IPS-20b (cell line): ENCODE results near the gene TMEM17.

ENCODE experiments used
- H3K27ac ChIP-seq: one replicate; pipeline ENCODE4 v1.5.1; 2013; ENCODE audit warnings: low read length
- H3K27me3 ChIP-seq: 2 replicates; pipeline ENCODE4 v1.6.1; 2013; ENCODE audit warnings: mild to moderate bottlenecking, low read length, inconsistent platforms; ENCODE audit not compliant: insufficient read depth
- H3K36me3 ChIP-seq: 2 replicates; pipeline ENCODE4 v1.6.1; 2013; ENCODE audit warnings: low read depth, mild to moderate bottlenecking, inconsistent platforms, low read length, moderate library complexity; ENCODE audit not compliant: insufficient read depth
- H3K4me1 ChIP-seq: 2 replicates; pipeline ENCODE4 v1.6.1; 2013; ENCODE audit warnings: mild to moderate bottlenecking, control low read depth, inconsistent platforms, low read length, moderate library complexity; ENCODE audit not compliant: insufficient read depth
- H3K4me3 ChIP-seq: 2 replicates; pipeline ENCODE4 v1.5.1; 2013; ENCODE audit warnings: mild to moderate bottlenecking, low read length, inconsistent platforms
- H3K9ac ChIP-seq: 2 replicates; pipeline ENCODE4 v1.6.1; 2013; ENCODE audit warnings: low read depth, mild to moderate bottlenecking, inconsistent platforms, low read length, moderate library complexity
- H3K9me3 ChIP-seq: 2 replicates; pipeline ENCODE4 v1.6.1; 2013; ENCODE audit warnings: mild to moderate bottlenecking, low read depth, low read length, inconsistent platforms; ENCODE audit not compliant: insufficient read depth

Gene TMEM17

GRCh38 chr2:62461017-62461553, 44.9 kb downstream of the TMEM17 start:
- Histone ChIP-seq H3K9me3 (no peaks in the 10 kb centered on the region), H3K9ac (no peak overlapping the region), H3K27ac (no peak overlapping the region), H3K27me3 (peaks cover 24% of the 10 kb centered on the region), H3K4me3 (no peak overlapping the region), H3K36me3 (no peaks in the 10 kb centered on the region), H3K4me1 (peaks cover 22% of the 10 kb centered on the region)

DNA sequence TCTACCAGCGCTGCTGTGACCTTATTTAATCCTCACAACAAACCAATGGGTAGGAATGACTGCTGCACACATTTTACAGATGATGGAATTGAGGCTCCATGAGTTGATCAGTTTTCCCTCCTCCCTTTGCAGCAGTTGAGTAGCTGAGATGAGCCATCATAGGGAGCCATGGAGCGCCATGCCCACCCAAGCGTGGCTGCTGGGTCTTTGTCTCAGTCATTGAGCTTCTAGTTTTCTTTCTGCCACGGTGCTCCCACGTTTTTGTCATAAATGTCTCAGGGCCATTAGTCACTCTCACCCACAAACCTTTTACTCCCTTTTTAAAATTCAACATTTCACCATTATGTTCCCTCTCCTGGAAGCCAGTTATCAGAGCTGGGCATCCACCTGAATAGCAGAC, 45.8 kb downstream of the TMEM17 start:
- H3K4me1 ChIP-seq, result peaks cover 18% of the 10 kb centered on the region
- no peak overlapping the region for H3K27ac ChIP-seq

GRCh38 chr2:62459672-62460071, 46.3 kb downstream of the TMEM17 start:
- peaks cover 13% of the 10 kb centered on the region for H3K4me1 ChIP-seq
- no peaks in the 10 kb centered on the region for H3K36me3 ChIP-seq
- H3K27me3 ChIP-seq, result peaks cover 29% of the 10 kb centered on the region
- H3K4me3 ChIP-seq, result no peak overlapping the region
- no peak overlapping the region for H3K9ac ChIP-seq
- no peak overlapping the region for H3K27ac ChIP-seq
- no peaks in the 10 kb centered on the region for H3K9me3 ChIP-seq

More for the DNA sequence above, 45.8 kb downstream of the TMEM17 start:
- peaks cover 29% of the 10 kb centered on the region for H3K27me3 ChIP-seq
- no peaks in the 10 kb centered on the region for H3K36me3 ChIP-seq
- no peak overlapping the region for H3K9ac ChIP-seq
- no peaks in the 10 kb centered on the region for H3K9me3 ChIP-seq
- H3K4me3 ChIP-seq, result no peak overlapping the region

DNA sequence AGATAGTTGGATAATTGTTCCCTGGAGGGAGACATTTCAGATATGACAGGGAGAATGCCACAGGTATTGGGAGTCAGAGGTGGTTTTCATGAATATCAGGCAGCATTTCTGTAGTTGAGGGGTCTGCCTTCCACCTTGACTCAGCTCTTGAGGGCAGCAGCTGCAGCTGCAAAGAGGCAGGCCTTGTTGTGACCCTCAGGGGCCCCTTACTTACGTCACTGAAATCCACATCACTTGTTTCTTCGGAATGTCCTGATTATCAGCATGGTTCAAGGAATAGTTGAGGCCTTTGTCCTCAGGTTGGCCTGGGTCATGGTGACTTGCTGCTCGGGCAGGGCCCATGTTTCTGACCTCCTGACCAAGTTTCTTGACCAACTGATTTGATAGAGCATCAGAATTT, 46.9 kb downstream of the TMEM17 start:
- H3K4me1 ChIP-seq, result peaks cover 7% of the 10 kb centered on the region
- H3K9me3 ChIP-seq, result no peaks in the 10 kb centered on the region
- no peak overlapping the region for H3K4me3 ChIP-seq
- H3K27ac ChIP-seq, result no peak overlapping the region
- H3K27me3 ChIP-seq, result peaks cover 29% of the 10 kb centered on the region
- no peaks in the 10 kb centered on the region for H3K36me3 ChIP-seq
- no peak overlapping the region for H3K9ac ChIP-seq

DNA sequence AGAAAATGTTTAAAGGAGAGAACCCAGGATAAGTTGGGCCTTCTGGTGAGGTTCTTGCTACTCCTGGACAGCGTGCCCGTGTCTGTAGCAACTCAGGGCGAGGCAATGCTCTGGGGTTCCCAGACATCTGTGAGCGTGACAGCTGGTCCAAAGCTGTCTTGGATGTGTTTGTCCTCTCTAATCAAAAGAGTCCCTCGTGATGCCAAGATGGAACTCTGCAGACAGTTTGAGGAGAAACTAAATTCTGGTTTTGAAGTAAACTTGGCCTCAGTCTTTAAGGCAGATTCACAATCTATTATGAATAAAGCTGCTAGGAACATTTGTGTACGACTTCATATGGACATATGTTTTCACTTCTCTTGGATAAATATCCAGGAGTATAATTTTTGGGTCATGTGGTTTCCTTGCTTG, 47.3 kb downstream of the TMEM17 start:
- no peaks in the 10 kb centered on the region for H3K9me3 ChIP-seq
- H3K9ac ChIP-seq, result no peak overlapping the region
- H3K27ac ChIP-seq, result no peak overlapping the region
- no peaks in the 10 kb centered on the region for H3K36me3 ChIP-seq
- no peak overlapping the region for H3K4me3 ChIP-seq
- H3K4me1 ChIP-seq, result peaks cover 3% of the 10 kb centered on the region; the same call in 1 of the 2 replicates
- peaks cover 29% of the 10 kb centered on the region for H3K27me3 ChIP-seq

GRCh38 chr2:62458206-62458641, 47.8 kb downstream of the TMEM17 start:
- Histone ChIP-seq H3K9me3 (no peaks in the 10 kb centered on the region), H3K4me3 (no peak overlapping the region), H3K27me3 (peaks cover 29% of the 10 kb centered on the region), H3K27ac (no peak overlapping the region), H3K4me1 (no peaks in the 10 kb centered on the region), H3K36me3 (no peaks in the 10 kb centered on the region), H3K9ac (no peak overlapping the region)

- peak overlapping the region; percentile 73 for H3K4me3 ChIP-seq
- no peaks in the 10 kb centered on the region for H3K4me1 ChIP-seq
Measured at GRCh38 chr2:62457556-62457955, 48.4 kb downstream of the TMEM17 start.

GRCh38 chr2:62456721-62457539, 49.1 kb downstream of the TMEM17 start:
- peak overlapping the region; percentile 73 for H3K4me3 ChIP-seq
- peaks cover 29% of the 10 kb centered on the region for H3K27me3 ChIP-seq
- H3K27ac ChIP-seq, result no peak overlapping the region
- H3K4me1 ChIP-seq, result no peaks in the 10 kb centered on the region
- H3K9ac ChIP-seq, result peak overlapping the region; percentile 86
- no peaks in the 10 kb centered on the region for H3K9me3 ChIP-seq
- no peaks in the 10 kb centered on the region for H3K36me3 ChIP-seq

More at GRCh38 chr2:62457556-62457955, 48.4 kb downstream of the TMEM17 start:
- no peaks in the 10 kb centered on the region for H3K9me3 ChIP-seq
- H3K36me3 ChIP-seq, result no peaks in the 10 kb centered on the region
- no peak overlapping the region for H3K27ac ChIP-seq
- peak overlapping the region; percentile 86 for H3K9ac ChIP-seq
- H3K27me3 ChIP-seq, result peaks cover 29% of the 10 kb centered on the region

GRCh38 chr2:62455957-62456692, 49.9 kb downstream of the TMEM17 start:
- H3K9me3 ChIP-seq, result no peaks in the 10 kb centered on the region
- H3K36me3 ChIP-seq, result no peaks in the 10 kb centered on the region
- H3K4me3 ChIP-seq, result peak overlapping the region; percentile 42; the same call in 1 of the 2 replicates
- peaks cover 29% of the 10 kb centered on the region for H3K27me3 ChIP-seq
- H3K4me1 ChIP-seq, result no peaks in the 10 kb centered on the region
- no peak overlapping the region for H3K27ac ChIP-seq
- H3K9ac ChIP-seq, result peak overlapping the region; percentile 39; the same call in 1 of the 2 replicates

DNA sequence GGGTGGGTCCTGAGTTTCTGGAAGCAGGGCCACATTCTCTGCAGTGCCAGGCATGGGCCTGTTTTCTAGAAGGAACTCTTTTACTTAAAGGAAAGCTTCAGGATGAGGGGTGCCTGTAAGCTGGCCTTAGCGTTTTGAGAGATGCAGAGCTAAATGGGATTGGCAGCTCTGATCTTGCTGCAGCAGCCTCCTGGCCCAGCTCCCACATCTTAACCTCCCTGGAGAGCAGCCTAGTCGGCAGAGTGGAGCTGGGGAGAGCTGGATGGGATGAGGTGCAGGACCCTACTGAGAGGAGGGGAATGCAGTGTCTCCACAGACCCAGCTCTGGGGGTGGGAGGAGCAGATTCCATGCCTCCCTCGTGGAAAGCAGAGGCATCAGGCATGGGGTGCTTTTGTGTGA, 52.0 kb downstream of the TMEM17 start:
- no peak overlapping the region for H3K27ac ChIP-seq
- no peaks in the 10 kb centered on the region for H3K4me1 ChIP-seq
- H3K4me3 ChIP-seq, result no peak overlapping the region
- H3K9me3 ChIP-seq, result no peaks in the 10 kb centered on the region
- no peaks in the 10 kb centered on the region for H3K36me3 ChIP-seq
- H3K27me3 ChIP-seq, result peaks cover 28% of the 10 kb centered on the region
- H3K9ac ChIP-seq, result no peak overlapping the region

DNA sequence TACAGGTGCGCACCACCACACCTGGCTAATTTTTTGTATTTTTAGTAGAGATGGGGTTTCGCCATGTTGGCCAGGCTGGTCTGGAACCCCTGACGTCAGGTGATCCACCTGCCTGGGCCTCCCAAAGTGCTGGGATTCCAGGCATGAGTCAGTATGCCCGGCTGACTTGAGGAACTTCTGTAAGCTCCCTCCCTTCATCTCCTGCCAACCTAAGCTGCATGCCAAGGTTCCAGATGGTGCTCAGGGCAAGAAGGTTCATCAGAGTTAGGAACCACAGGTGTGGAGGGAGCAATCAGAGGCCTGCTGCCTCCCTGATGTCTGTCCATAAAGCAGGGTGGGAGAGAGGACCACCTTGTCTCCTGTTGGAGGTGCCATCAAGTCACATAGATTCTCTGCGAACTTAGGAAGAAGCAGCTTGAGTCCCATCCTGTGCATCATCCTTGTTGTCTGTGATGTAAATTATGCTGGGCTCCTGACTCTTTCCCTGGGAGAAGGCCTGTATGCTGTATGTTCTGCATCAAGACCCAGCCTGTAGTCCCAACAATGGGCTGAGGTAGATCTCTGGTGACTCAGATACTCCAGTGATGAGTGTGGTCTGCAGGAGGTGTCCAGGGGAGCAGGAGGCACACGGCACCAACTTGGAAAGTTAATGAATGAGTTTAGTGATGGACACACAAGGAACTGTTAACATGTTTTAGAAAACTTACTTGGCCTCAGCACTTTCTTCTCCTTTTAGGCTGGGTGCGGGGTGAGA, 53.1 kb downstream of the TMEM17 start:
- Histone ChIP-seq H3K27ac (no peak overlapping the region), H3K27me3 (peaks cover 17% of the 10 kb centered on the region), H3K9me3 (no peaks in the 10 kb centered on the region), H3K4me1 (no peaks in the 10 kb centered on the region), H3K9ac (no peak overlapping the region), H3K36me3 (no peaks in the 10 kb centered on the region), H3K4me3 (no peak overlapping the region)
